HepG2 (cell line): ENCODE measurements around the gene SNAI3. TPM values are rescaled to one million over a fixed set of nuclear protein-coding genes. Genes with fewer than 3 reads are reported as not detected.
A peak's percentile ranks its signal among the peaks of the same experiment; 100 is the strongest.

ENCODE experiments used
- FOSL1 ChIP-seq: sonication (generic); formaldehyde crosslinking; IDR thresholded peaks from 2 replicates; pipeline ENCODE4 v1.9.0; 2021; ENCODE audit warnings: missing genetic modification reagents, borderline replicate concordance
- HIC2 ChIP-seq: sonication (generic); formaldehyde crosslinking; IDR thresholded peaks from 2 replicates; pipeline ENCODE4 v1.9.0; 2022; ENCODE audit warnings: low read depth, missing genetic modification reagents
- NR2F1 ChIP-seq, 2 experiments: fragments of 450-650 bp in 1 of 2; formaldehyde crosslinking in 1 of 2; IDR thresholded peaks; 2 replicates each; pipeline versions ENCODE4 v1.5.0 to v1.6.1; 2016 to 2020; ENCODE audit warnings: mild to moderate bottlenecking in 1 of 2, missing compliant biosample characterization in 1 of 2, missing genetic modification reagents in 1 of 2, moderate library complexity in 1 of 2
- NR3C1 ChIP-seq: sonication (generic); formaldehyde crosslinking; IDR thresholded peaks from 2 replicates; pipeline ENCODE4 v1.4.0; 2020; ENCODE audit warnings: missing genetic modification reagents
- PITX1 ChIP-seq: sonication (generic); formaldehyde crosslinking; IDR thresholded peaks from 2 replicates; pipeline ENCODE4 v1.5.1; 2020; ENCODE audit warnings: mild to moderate bottlenecking, missing genetic modification reagents
- SSRP1 ChIP-seq: IDR thresholded peaks from 2 replicates; pipeline ENCODE4 v1.6.1; 2016; ENCODE audit warnings: control low read depth
- TEAD3 ChIP-seq: optimal IDR thresholded peaks from 2 replicates; pipeline ENCODE3; 2016; ENCODE audit warnings: borderline replicate concordance
- TGIF2 ChIP-seq: IDR thresholded peaks from 2 replicates; pipeline ENCODE4 v1.6.1; 2016; ENCODE audit warnings: control low read depth, missing compliant biosample characterization
- YY1 ChIP-seq: IDR thresholded peaks from 2 replicates; pipeline ENCODE4 v1.6.1; 2011; ENCODE audit warnings: low read length, low read depth, moderate library complexity, mild to moderate bottlenecking; ENCODE audit not compliant: insufficient read depth, insufficient replicate concordance
- ZFP90 ChIP-seq: sonication (generic); formaldehyde crosslinking; IDR thresholded peaks from 2 replicates; pipeline ENCODE4 v1.8.0; 2022; ENCODE audit warnings: missing genetic modification reagents, mild to moderate bottlenecking, inconsistent platforms, borderline replicate concordance
- ZGPAT ChIP-seq: IDR thresholded peaks from 2 replicates; pipeline ENCODE4 v1.6.1; 2016; ENCODE audit warnings: mild to moderate bottlenecking
- ZMAT3 ChIP-seq: sonication (generic); formaldehyde crosslinking; conservative IDR thresholded peaks from 2 replicates; pipeline ENCODE4 v1.7.0; 2021; ENCODE audit warnings: missing genetic modification reagents
- ZNF317 ChIP-seq: sonication (generic); formaldehyde crosslinking; IDR thresholded peaks from 2 replicates; pipeline ENCODE4 v1.5.0; 2020; ENCODE audit warnings: mild to moderate bottlenecking, missing genetic modification reagents
- ZNF337 ChIP-seq: sonication (generic); formaldehyde crosslinking; IDR thresholded peaks from 2 replicates; pipeline ENCODE4 v1.5.1; 2020; ENCODE audit warnings: missing genetic modification reagents, low read depth, mild to moderate bottlenecking, borderline replicate concordance
- ZNF614 ChIP-seq: IDR thresholded peaks from 2 replicates; pipeline ENCODE4 v1.6.1; 2018; ENCODE audit warnings: missing biosample characterization, missing genetic modification reagents, inconsistent platforms, borderline replicate concordance
- ZNF703 ChIP-seq: sonication (generic); formaldehyde crosslinking; IDR thresholded peaks from 2 replicates; pipeline ENCODE4 v1.5.1; 2020; ENCODE audit warnings: missing genetic modification reagents, mild to moderate bottlenecking, moderate library complexity, borderline replicate concordance
- polyA plus RNA-seq, 8 experiments: library from polyadenylated mRNA; depleted of rRNA in 3 of 8; stranded (reverse) in 7 of 8; unstranded in 1 of 8; fragments of >200 nt; fragmentation: Illumina TruSeq in 4 of 8; extraction: Trizol in 4 of 8; gene quantifications; 2 replicates each; pipeline versions ENCODE4 v1.2.1 to v1.2.3, GENCODE V29; 2011 to 2016; ENCODE audit warnings: low read depth in 4 of 8, missing spikeins in 1 of 8, mixed read lengths in 1 of 8; ENCODE audit not compliant: insufficient read depth in 1 of 8
- total RNA-seq, 5 experiments: library from RNA; depleted of rRNA; stranded (reverse); fragments of >200 nt; fragmentation: Illumina TruSeq; extraction: Trizol; gene quantifications; 2 replicates each; pipeline ENCODE4 v1.2.3, GENCODE V29; 2016; ENCODE audit warnings: low read depth in 1 of 5
- TF ChIP-seq, protein P1 (sequence below): sonication (generic); formaldehyde crosslinking; IDR thresholded peaks from one replicate; pipeline ENCODE4 v1.5.1; 2020; ENCODE audit warnings: mild to moderate bottlenecking, missing genetic modification reagents; ENCODE audit errors: not compliant biosample characterization

SNAI3 gene
- total and polyA plus RNA-seq, 2 of the 13 experiments (the other 11 are each of a cell fraction or from before 2014, with no cell fraction given): 0.09 to 0.18 TPM

GRCh38 chr16:88662843-88663606 lies 23.3 kb downstream of the SNAI3 start, which contains the start of gene MVD (continued):
- TF ChIP-seq TGIF2 (0 out of 2 replicates have a peak, but pooled peaks have one; percentile 20), ZGPAT (CRISPR knock-in tag) (peak; percentile 87; the same call in 1 of the 2 replicates), TEAD3 (peak; percentile 46), SSRP1 (CRISPR knock-in tag) (no peak), NR2F1 (CRISPR knock-in tag; IDR thresholded peaks at IDR 0.05) (no peak), ZNF614 (CRISPR knock-in tag) (0 out of 2 replicates have a peak, but pooled peaks have one; percentile 41), FOSL1 (CRISPR knock-in tag) (no peak), ZMAT3 (CRISPR knock-in tag) (peak; percentile 55), YY1 (peak; percentile 85), ZNF337 (CRISPR knock-in tag) (peak; percentile 93; the same call in 1 of the 2 replicates), PITX1 (CRISPR knock-in tag) (no peak; the same call in 1 of the 2 replicates), ZNF703 (no peak; the same call in 1 of the 2 replicates), HIC2 (CRISPR knock-in tag) (0 out of 2 replicates have a peak, but pooled peaks have one; percentile 47), ZNF317 (CRISPR knock-in tag) (no peak; the same call in 1 of the 2 replicates), NR3C1 (no peak), ZFP90 (CRISPR knock-in tag) (peak; percentile 94; the same call in 1 of the 2 replicates)
- TF ChIP-seq, protein P1, sequence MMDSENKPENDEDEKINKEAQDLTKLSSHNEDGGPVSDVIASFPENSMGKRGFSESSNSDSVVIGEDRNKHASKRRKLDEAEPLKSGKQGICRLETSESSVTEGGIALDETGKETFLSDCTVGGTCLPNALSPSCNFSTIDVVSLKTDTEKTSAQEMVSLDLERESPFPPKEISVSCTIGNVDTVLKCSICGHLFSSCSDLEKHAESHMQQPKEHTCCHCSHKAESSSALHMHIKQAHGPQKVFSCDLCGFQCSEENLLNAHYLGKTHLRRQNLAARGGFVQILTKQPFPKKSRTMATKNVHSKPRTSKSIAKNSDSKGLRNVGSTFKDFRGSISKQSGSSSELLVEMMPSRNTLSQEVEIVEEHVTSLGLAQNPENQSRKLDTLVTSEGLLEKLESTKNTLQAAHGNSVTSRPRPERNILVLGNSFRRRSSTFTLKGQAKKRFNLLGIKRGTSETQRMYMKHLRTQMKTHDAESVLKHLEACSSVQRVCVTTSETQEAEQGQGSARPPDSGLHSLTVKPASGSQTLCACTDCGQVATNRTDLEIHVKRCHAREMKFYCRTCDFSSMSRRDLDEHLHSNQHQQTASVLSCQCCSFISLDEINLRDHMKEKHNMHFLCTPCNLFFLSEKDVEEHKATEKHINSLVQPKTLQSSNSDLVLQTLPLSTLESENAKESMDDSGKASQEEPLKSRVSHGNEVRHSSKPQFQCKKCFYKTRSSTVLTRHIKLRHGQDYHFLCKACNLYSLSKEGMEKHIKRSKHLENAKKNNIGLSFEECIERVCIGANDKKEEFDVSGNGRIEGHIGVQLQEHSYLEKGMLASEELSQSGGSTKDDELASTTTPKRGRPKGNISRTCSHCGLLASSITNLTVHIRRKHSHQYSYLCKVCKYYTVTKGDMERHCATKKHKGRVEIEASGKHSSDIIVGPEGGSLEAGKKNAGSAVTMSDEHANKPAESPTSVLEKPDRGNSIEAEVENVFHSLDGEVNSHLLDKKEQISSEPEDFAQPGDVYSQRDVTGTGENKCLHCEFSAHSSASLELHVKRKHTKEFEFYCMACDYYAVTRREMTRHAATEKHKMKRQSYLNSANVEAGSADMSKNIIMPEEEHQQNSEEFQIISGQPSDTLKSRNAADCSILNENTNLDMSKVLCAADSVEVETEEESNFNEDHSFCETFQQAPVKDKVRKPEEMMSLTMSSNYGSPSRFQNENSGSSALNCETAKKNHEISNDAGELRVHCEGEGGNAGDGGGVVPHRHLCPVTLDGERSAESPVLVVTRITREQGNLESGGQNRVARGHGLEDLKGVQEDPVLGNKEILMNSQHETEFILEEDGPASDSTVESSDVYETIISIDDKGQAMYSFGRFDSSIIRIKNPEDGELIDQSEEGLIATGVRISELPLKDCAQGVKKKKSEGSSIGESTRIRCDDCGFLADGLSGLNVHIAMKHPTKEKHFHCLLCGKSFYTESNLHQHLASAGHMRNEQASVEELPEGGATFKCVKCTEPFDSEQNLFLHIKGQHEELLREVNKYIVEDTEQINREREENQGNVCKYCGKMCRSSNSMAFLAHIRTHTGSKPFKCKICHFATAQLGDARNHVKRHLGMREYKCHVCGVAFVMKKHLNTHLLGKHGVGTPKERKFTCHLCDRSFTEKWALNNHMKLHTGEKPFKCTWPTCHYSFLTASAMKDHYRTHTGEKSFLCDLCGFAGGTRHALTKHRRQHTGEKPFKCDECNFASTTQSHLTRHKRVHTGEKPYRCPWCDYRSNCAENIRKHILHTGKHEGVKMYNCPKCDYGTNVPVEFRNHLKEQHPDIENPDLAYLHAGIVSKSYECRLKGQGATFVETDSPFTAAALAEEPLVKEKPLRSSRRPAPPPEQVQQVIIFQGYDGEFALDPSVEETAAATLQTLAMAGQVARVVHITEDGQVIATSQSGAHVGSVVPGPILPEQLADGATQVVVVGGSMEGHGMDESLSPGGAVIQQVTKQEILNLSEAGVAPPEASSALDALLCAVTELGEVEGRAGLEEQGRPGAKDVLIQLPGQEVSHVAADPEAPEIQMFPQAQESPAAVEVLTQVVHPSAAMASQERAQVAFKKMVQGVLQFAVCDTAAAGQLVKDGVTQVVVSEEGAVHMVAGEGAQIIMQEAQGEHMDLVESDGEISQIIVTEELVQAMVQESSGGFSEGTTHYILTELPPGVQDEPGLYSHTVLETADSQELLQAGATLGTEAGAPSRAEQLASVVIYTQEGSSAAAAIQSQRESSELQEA (CRISPR knock-in tag): peak; percentile 54
